ENCODE data around the gene ASTN2.
A peak's percentile ranks its signal among the peaks of the same experiment; 100 is the strongest.

Gene ASTN2

DNA sequence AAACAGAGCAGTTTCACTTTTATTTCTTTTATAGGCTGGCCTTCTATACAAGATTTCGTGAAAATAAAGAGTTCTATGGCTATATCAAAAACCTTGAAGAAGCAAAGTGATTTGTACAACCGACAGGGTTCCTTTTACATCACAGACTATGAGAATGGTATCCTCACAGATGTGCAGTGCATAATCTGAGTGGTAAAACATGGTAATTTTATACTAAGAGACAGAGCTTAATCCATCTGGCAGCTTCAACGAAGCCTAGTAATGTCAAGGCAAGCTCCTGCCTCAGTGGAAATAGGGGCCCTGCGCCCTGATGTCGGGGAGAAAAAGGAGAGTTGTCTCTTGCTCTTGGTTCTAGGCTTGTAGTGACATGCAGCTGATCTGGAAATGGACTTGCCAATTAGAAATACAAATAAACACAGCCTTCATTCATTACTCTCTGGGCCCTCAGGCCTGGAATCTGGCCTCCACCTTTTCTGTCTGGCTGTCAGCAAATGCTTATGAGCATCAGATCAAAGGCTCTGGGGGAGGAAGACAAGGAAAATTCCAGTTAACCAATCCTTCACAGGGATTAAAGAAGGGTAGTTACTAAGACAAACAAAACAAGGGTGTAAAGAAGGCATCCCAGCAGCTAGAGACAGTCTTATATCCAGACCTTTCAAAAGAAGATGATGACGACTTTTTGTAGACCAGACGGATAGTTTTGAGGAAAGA lies 761.4 kb downstream of the ASTN2 start:
- no peak overlapping the region for H3K4me3 ChIP-seq (ENCODE audit: low read depth in 1 of 2, low read length in 2 of 2)
- H2AFZ ChIP-seq (ENCODE audit: low read depth, low read length), result no peak overlapping the region
- no peaks in the 10 kb centered on the region for H3K36me3 ChIP-seq (ENCODE audit: insufficient read depth, low read length)
- TF ChIP-seq EZH2 (IDR thresholded peaks at IDR 0.05; ENCODE audit: borderline replicate concordance, low read depth, low read length, severe bottlenecking), result no peak
- TF ChIP-seq, protein P1, sequence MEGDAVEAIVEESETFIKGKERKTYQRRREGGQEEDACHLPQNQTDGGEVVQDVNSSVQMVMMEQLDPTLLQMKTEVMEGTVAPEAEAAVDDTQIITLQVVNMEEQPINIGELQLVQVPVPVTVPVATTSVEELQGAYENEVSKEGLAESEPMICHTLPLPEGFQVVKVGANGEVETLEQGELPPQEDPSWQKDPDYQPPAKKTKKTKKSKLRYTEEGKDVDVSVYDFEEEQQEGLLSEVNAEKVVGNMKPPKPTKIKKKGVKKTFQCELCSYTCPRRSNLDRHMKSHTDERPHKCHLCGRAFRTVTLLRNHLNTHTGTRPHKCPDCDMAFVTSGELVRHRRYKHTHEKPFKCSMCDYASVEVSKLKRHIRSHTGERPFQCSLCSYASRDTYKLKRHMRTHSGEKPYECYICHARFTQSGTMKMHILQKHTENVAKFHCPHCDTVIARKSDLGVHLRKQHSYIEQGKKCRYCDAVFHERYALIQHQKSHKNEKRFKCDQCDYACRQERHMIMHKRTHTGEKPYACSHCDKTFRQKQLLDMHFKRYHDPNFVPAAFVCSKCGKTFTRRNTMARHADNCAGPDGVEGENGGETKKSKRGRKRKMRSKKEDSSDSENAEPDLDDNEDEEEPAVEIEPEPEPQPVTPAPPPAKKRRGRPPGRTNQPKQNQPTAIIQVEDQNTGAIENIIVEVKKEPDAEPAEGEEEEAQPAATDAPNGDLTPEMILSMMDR (IDR thresholded peaks at IDR 0.05; ENCODE audit: borderline replicate concordance, extremely low read depth, low read length, poor library complexity, severe bottlenecking), result no peak
- no peaks in the 10 kb centered on the region for H3K79me2 ChIP-seq (ENCODE audit: insufficient read depth, low read length)
- no peak overlapping the region for H3K4me2 ChIP-seq (ENCODE audit: insufficient read depth, low read length)
- H4K20me1 ChIP-seq (ENCODE audit: insufficient read depth, low read length), result no peaks in the 10 kb centered on the region
- no peaks in the 10 kb centered on the region for H3K27me3 ChIP-seq (ENCODE audit: insufficient read depth, low read length, poor library complexity)
- H3K27ac ChIP-seq (ENCODE audit: low read length), result no peak overlapping the region
- no peak overlapping the region for H3K9ac ChIP-seq (ENCODE audit: low read depth, low read length)
- no peaks in the 10 kb centered on the region for H3K4me1 ChIP-seq (ENCODE audit: insufficient read depth, low read length)
- DNase-seq (no peak), ATAC-seq (ENCODE audit: insufficient read depth, low read depth) (no peak)
- no peaks in the 10 kb centered on the region for H3K9me3 ChIP-seq (ENCODE audit: insufficient read depth, low read length, severe bottlenecking)

DNA sequence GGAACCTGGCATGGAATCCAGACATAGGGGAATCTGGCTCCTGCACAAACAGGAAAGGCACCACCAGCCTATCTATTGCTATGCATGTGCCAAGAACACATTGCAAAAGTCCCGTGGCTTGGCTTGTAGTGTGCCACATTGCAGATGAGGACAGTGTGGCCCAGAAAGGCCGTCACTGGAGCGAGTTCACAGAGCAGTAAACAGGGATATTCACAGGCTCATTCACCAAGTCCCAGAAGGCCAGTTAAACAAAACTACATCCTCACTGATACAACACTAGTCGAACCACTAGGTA lies 767.4 kb downstream of the ASTN2 start:
- Histone ChIP-seq H3K4me3 (ENCODE audit: low read depth in 1 of 2, low read length in 2 of 2) (no peak overlapping the region), H4K20me1 (ENCODE audit: insufficient read depth, low read length) (no peaks in the 10 kb centered on the region), H3K36me3 (ENCODE audit: insufficient read depth, low read length) (no peaks in the 10 kb centered on the region), H3K27me3 (ENCODE audit: insufficient read depth, low read length, poor library complexity) (no peaks in the 10 kb centered on the region), H3K9me3 (ENCODE audit: insufficient read depth, low read length, severe bottlenecking) (no peaks in the 10 kb centered on the region), H3K27ac (ENCODE audit: low read length) (no peak overlapping the region), H2AFZ (ENCODE audit: low read depth, low read length) (no peak overlapping the region), H3K9ac (ENCODE audit: low read depth, low read length) (no peak overlapping the region), H3K4me1 (ENCODE audit: insufficient read depth, low read length) (no peaks in the 10 kb centered on the region), H3K4me2 (ENCODE audit: insufficient read depth, low read length) (no peak overlapping the region), H3K79me2 (ENCODE audit: insufficient read depth, low read length) (no peaks in the 10 kb centered on the region)
- no peak for DNase-seq
- TF ChIP-seq, protein P1 (IDR thresholded peaks at IDR 0.05; ENCODE audit: borderline replicate concordance, extremely low read depth, low read length, poor library complexity, severe bottlenecking), result no peak
- TF ChIP-seq EZH2 (IDR thresholded peaks at IDR 0.05; ENCODE audit: borderline replicate concordance, low read depth, low read length, severe bottlenecking), result no peak
- ATAC-seq (ENCODE audit: insufficient read depth, low read depth), result no peak

DNA sequence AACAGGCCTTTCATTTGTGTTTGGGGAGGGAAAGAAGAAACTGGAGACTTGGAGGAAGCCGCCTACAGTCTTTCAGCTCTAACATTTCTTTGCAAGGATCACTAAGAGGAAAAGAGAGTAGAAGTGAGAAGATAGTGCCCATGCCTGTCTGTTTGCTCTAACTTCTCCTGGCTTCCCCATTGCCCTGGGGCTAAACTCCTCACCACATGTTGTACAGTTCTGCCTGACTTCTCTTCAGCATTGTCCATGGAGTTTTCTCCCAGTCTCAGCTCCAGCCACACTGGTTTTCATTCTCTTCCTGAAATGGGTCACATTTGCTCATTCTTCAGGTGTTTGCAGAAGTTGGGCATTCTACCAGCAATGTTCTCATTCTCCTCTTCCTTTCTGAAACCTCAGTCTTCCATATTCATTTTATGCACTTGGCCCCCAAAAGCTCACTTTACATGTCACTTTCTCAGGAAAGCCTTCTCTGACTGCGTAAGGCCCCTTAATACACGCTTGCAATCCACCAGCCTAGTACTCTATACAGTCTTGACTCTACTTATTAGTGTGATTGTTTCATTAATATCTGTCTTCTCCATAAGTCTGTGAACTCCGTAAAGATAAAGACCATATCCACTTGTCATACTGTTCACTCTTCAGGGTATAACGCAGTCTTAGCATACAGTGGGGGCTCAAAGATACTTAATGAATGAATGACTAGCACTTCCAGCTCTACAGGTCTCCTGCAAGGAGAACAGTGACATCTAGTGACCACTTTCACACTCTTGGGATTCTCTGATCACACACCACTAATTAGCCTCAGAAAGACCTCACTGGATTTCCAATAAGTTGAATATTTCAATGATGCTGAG lies 768.0 kb downstream of the ASTN2 start:
- Histone ChIP-seq H3K9me3 (ENCODE audit: insufficient read depth, low read length, severe bottlenecking) (no peaks in the 10 kb centered on the region), H3K4me2 (ENCODE audit: insufficient read depth, low read length) (no peak overlapping the region), H3K4me3 (ENCODE audit: low read depth in 1 of 2, low read length in 2 of 2) (no peak overlapping the region), H3K36me3 (ENCODE audit: insufficient read depth, low read length) (no peaks in the 10 kb centered on the region), H3K27me3 (ENCODE audit: insufficient read depth, low read length, poor library complexity) (no peaks in the 10 kb centered on the region), H3K9ac (ENCODE audit: low read depth, low read length) (no peak overlapping the region), H3K27ac (ENCODE audit: low read length) (no peak overlapping the region), H4K20me1 (ENCODE audit: insufficient read depth, low read length) (no peaks in the 10 kb centered on the region), H3K4me1 (ENCODE audit: insufficient read depth, low read length) (no peaks in the 10 kb centered on the region), H2AFZ (ENCODE audit: low read depth, low read length) (no peak overlapping the region), H3K79me2 (ENCODE audit: insufficient read depth, low read length) (no peaks in the 10 kb centered on the region)
- ATAC-seq (ENCODE audit: insufficient read depth, low read depth) (0 out of 3 replicates have a peak, but pooled peaks have one; percentile 42), DNase-seq (peak; percentile 3)
- TF ChIP-seq, protein P1 (IDR thresholded peaks at IDR 0.05; ENCODE audit: borderline replicate concordance, extremely low read depth, low read length, poor library complexity, severe bottlenecking), result peak; percentile 59
- TF ChIP-seq EZH2 (IDR thresholded peaks at IDR 0.05; ENCODE audit: borderline replicate concordance, low read depth, low read length, severe bottlenecking), result no peak

All from DND-41 (cell line).